ENCODE measurements around the gene CKB. TPM values are rescaled to one million over a fixed set of nuclear protein-coding genes. Genes with fewer than 3 reads are reported as not detected.

CKB gene
- total RNA-seq, 2 donors from 2014 or later, result 602 to 920 TPM

- no peak overlapping the region for H3K4me3 ChIP-seq (ENCODE audit: low read length)
- Mint-ChIP-seq H3K4me1 (no peaks in the 10 kb centered on the region), H3K27ac (no peak overlapping the region), H3K27me3 (ENCODE audit: insufficient read depth) (peaks cover 3% of the 10 kb centered on the region), H3K9me3 (no peaks in the 10 kb centered on the region), H3K4me3 (no peak overlapping the region), H3K36me3 (ENCODE audit: low read depth) (no peaks in the 10 kb centered on the region)
- H3K27ac ChIP-seq (ENCODE audit: low read depth, low read length), result no peak overlapping the region
- no peaks in the 10 kb centered on the region for H3K36me3 ChIP-seq (ENCODE audit: control insufficient read depth, insufficient read depth, low read length)
- no peak for DNase-seq
- H3K27me3 ChIP-seq (ENCODE audit: control insufficient read depth, insufficient read depth, low read length, poor library complexity, severe bottlenecking), result no peaks in the 10 kb centered on the region
- no peak for TF ChIP-seq CTCF (conservative IDR thresholded peaks at IDR 0.05)
- peaks cover under 1% of the 10 kb centered on the region for H3K4me1 ChIP-seq (ENCODE audit: control insufficient read depth, insufficient read depth, low read length)
- H3K9ac ChIP-seq (ENCODE audit: extremely low read depth, low read length, poor library complexity, severe bottlenecking), result no peak overlapping the region
- 83 to 89% methylated on average over 12 to 17 of the region's 18 CpGs for WGBS, 2 experiments (ENCODE audit: insufficient coverage in 1 of 2, insufficient read length in 1 of 2)
- no peaks in the 10 kb centered on the region for H3K9me3 ChIP-seq (ENCODE audit: control insufficient read depth, low read length)
Measured at GRCh38 chr14:103537175-103537990, 14.8 kb upstream of the CKB start.

- H3K4me3 Mint-ChIP-seq, result no peak overlapping the region
- H3K4me3 ChIP-seq (ENCODE audit: low read length), result no peak overlapping the region
- no peak for TF ChIP-seq CTCF (conservative IDR thresholded peaks at IDR 0.05)
- H3K4me1 Mint-ChIP-seq, result no peaks in the 10 kb centered on the region
- peaks cover 3% of the 10 kb centered on the region for H3K27me3 Mint-ChIP-seq (ENCODE audit: insufficient read depth)
- H3K4me1 ChIP-seq (ENCODE audit: control insufficient read depth, insufficient read depth, low read length), result no peaks in the 10 kb centered on the region
- no peaks in the 10 kb centered on the region for H3K36me3 ChIP-seq (ENCODE audit: control insufficient read depth, insufficient read depth, low read length)
- H3K9ac ChIP-seq (ENCODE audit: extremely low read depth, low read length, poor library complexity, severe bottlenecking), result no peak overlapping the region
- no peaks in the 10 kb centered on the region for H3K9me3 Mint-ChIP-seq
- no peak overlapping the region for H3K27ac Mint-ChIP-seq
- DNase-seq, result no peak
- 93 to 98% methylated on average over 6 to 9 of the region's 9 CpGs for WGBS, 2 experiments (ENCODE audit: insufficient coverage in 1 of 2, insufficient read length in 1 of 2)
- no peaks in the 10 kb centered on the region for H3K27me3 ChIP-seq (ENCODE audit: control insufficient read depth, insufficient read depth, low read length, poor library complexity, severe bottlenecking)
- no peak overlapping the region for H3K27ac ChIP-seq (ENCODE audit: low read depth, low read length)
- H3K9me3 ChIP-seq (ENCODE audit: control insufficient read depth, low read length), result no peaks in the 10 kb centered on the region
- no peaks in the 10 kb centered on the region for H3K36me3 Mint-ChIP-seq (ENCODE audit: low read depth)
Measured at GRCh38 chr14:103536693-103537092, 14.1 kb upstream of the CKB start.

GRCh38 chr14:103535891-103536565 lies 13.4 kb upstream of the CKB start:
- no peaks in the 10 kb centered on the region for H3K9me3 Mint-ChIP-seq
- 89 to 92% methylated on average over 8 to 11 of the region's 11 CpGs for WGBS, 2 experiments (ENCODE audit: insufficient coverage in 1 of 2, insufficient read length in 1 of 2)
- Histone ChIP-seq H3K9ac (ENCODE audit: extremely low read depth, low read length, poor library complexity, severe bottlenecking) (no peak overlapping the region), H3K27ac (ENCODE audit: low read depth, low read length) (no peak overlapping the region), H3K27me3 (ENCODE audit: control insufficient read depth, insufficient read depth, low read length, poor library complexity, severe bottlenecking) (no peaks in the 10 kb centered on the region), H3K9me3 (ENCODE audit: control insufficient read depth, low read length) (no peaks in the 10 kb centered on the region), H3K36me3 (ENCODE audit: control insufficient read depth, insufficient read depth, low read length) (peaks cover 1% of the 10 kb centered on the region), H3K4me1 (ENCODE audit: control insufficient read depth, insufficient read depth, low read length) (no peaks in the 10 kb centered on the region), H3K4me3 (ENCODE audit: low read length) (no peak overlapping the region)
- H3K4me1 Mint-ChIP-seq, result no peaks in the 10 kb centered on the region
- H3K27ac Mint-ChIP-seq, result no peak overlapping the region
- peaks cover 3% of the 10 kb centered on the region for H3K27me3 Mint-ChIP-seq (ENCODE audit: insufficient read depth)
- H3K4me3 Mint-ChIP-seq, result no peak overlapping the region
- no peak for DNase-seq
- no peaks in the 10 kb centered on the region for H3K36me3 Mint-ChIP-seq (ENCODE audit: low read depth)
- TF ChIP-seq CTCF (conservative IDR thresholded peaks at IDR 0.05), result no peak

Measured in endodermal cell (in vitro differentiated cells).